ENCODE data around the gene FKBP3. TPM values are rescaled to one million over a fixed set of nuclear protein-coding genes. Genes with fewer than 3 reads are reported as not detected.

The FKBP3 gene
- total and polyA plus RNA-seq, 10 donors: 27.9 to 97.4 (median 42.2) TPM

GRCh38 chr14:45177076-45177475 is 42.8 kb upstream of the FKBP3 start:
- H3K4me1 ChIP-seq: no peaks in the 10 kb centered on the region
- TF ChIP-seq CTCF (IDR thresholded peaks at IDR 0.05 in 8 of 11, conservative IDR thresholded peaks at IDR 0.05 in 3 of 11) (no peak), POLR2A (IDR thresholded peaks at IDR 0.05) (no peak), POLR2AphosphoS5 (IDR thresholded peaks at IDR 0.05) (no peak)
- peaks cover 0 to 36% (median 0%) of the 10 kb centered on the region in 6 donors for H3K36me3 ChIP-seq
- no peak overlapping the region for H3K4me3 ChIP-seq
- intact Hi-C loops (cut with DNase I; ENCODE audit: low total_unique reads): no loop called here
- 52 to 93% (median 69%) methylated on average over 5 of the region's 5 CpGs for WGBS, 5 donors
- H3K27me3 ChIP-seq (replicated peaks in 1 of 7): no peaks in the 10 kb centered on the region
- H3K9me3 ChIP-seq: no peaks in the 10 kb centered on the region
- no peak overlapping the region for H3K27ac ChIP-seq
- DNase-seq: no peak

GRCh38 chr14:45169906-45170305 is 35.6 kb upstream of the FKBP3 start:
- Histone ChIP-seq H3K27me3 (replicated peaks in 1 of 7) (no peaks in the 10 kb centered on the region), H3K36me3 (peaks cover 0 to 66% (median 7%) of the 10 kb centered on the region in 6 donors), H3K9me3 (no peaks in the 10 kb centered on the region), H3K27ac (no peak overlapping the region), H3K4me1 (no peaks in the 10 kb centered on the region), H3K4me3 (no peak overlapping the region)
- no peak for DNase-seq
- intact Hi-C loops (cut with DNase I; ENCODE audit: low total_unique reads): no loop called here
- TF ChIP-seq POLR2AphosphoS5 (IDR thresholded peaks at IDR 0.05) (no peak), CTCF (IDR thresholded peaks at IDR 0.05 in 8 of 11, conservative IDR thresholded peaks at IDR 0.05 in 3 of 11) (no peak), POLR2A (IDR thresholded peaks at IDR 0.05) (no peak)

- no peaks in the 10 kb centered on the region for H3K27me3 ChIP-seq (replicated peaks in 1 of 7)
- no peak overlapping the region for H3K27ac ChIP-seq
- H3K36me3 ChIP-seq: peaks cover 0 to 36% (median 0%) of the 10 kb centered on the region in 6 donors
- no peak overlapping the region for H3K4me3 ChIP-seq
- no peaks in the 10 kb centered on the region for H3K9me3 ChIP-seq
- intact Hi-C loops (cut with DNase I; ENCODE audit: low total_unique reads): no loop called here
- no peak for DNase-seq
- TF ChIP-seq POLR2A (IDR thresholded peaks at IDR 0.05) (no peak), CTCF (IDR thresholded peaks at IDR 0.05 in 8 of 11, conservative IDR thresholded peaks at IDR 0.05 in 3 of 11) (no peak), POLR2AphosphoS5 (IDR thresholded peaks at IDR 0.05) (no peak)
- H3K4me1 ChIP-seq: no peaks in the 10 kb centered on the region
Observed at GRCh38 chr14:45156067-45156466, 21.8 kb upstream of the FKBP3 start.

- WGBS, 5 donors: 95 to 99% (median 97%) methylated on average over 4 of the region's 4 CpGs
- Histone ChIP-seq H3K36me3 (peaks cover 0 to 35% (median 4%) of the 10 kb centered on the region in 6 donors), H3K4me1 (no peaks in the 10 kb centered on the region), H3K27me3 (replicated peaks in 1 of 7) (no peaks in the 10 kb centered on the region), H3K27ac (no peak overlapping the region), H3K4me3 (no peak overlapping the region), H3K9me3 (no peaks in the 10 kb centered on the region)
- no peak for DNase-seq
- intact Hi-C loops (cut with DNase I; ENCODE audit: low total_unique reads): no loop called here
- TF ChIP-seq CTCF (IDR thresholded peaks at IDR 0.05 in 8 of 11, conservative IDR thresholded peaks at IDR 0.05 in 3 of 11) (no peak), POLR2A (IDR thresholded peaks at IDR 0.05) (no peak), POLR2AphosphoS5 (IDR thresholded peaks at IDR 0.05) (no peak)
Observed at GRCh38 chr14:45150386-45150890, 16.2 kb upstream of the FKBP3 start.

All from spleen (tissue), 11 donors.